Esophagus squamous epithelium (tissue), 5 donors: ENCODE data around the gene IQSEC1. TPM values are rescaled to one million over a fixed set of nuclear protein-coding genes. Genes with fewer than 3 reads are reported as not detected.

Experiments used
- DNase-seq: peaks from one replicate; lab custom pipeline; 2025; lab: John Stamatoyannopoulos, UW
- H3K27ac ChIP-seq, 4 donors: fragments of 200-600 bp; sonication (generic); one replicate each; pipeline ENCODE4 v1.5.1; 2016 to 2019; ENCODE audit warnings: mild to moderate bottlenecking in 1 of 4
- H3K27me3 ChIP-seq, 4 donors: fragments of 200-600 bp; sonication (generic); 1 replicate in 3 of 4; 2 replicates in 1 of 4; pipeline versions ENCODE4 v1.5.1 to v1.6.0; 2017 to 2021; ENCODE audit warnings: antibody characterized with exemption in 1 of 4
- H3K36me3 ChIP-seq, 3 donors: fragments of 200-600 bp; sonication (generic); one replicate each; pipeline ENCODE4 v1.5.1; 2016 to 2019
- H3K4me1 ChIP-seq, 3 donors: fragments of 200-600 bp; sonication (generic); one replicate each; pipeline ENCODE4 v1.5.1; 2017 to 2019
- H3K4me3 ChIP-seq, 4 donors: fragments of 200-600 bp; sonication (generic); 1 replicate in 3 of 4; 2 replicates in 1 of 4; pipeline ENCODE4 v1.5.1; 2016 to 2019; ENCODE audit warnings: mild to moderate bottlenecking in 2 of 4, moderate library complexity in 1 of 4
- H3K9me3 ChIP-seq, 3 donors: fragments of 200-600 bp; sonication (generic); one replicate each; pipeline ENCODE4 v1.5.1; 2016 to 2019
- POLR2A ChIP-seq, 4 donors: fragments of 450-650 bp; IDR thresholded peaks; one replicate each; pipeline ENCODE4 v1.6.1; 2017; ENCODE audit warnings: antibody characterized with exemption in 4 of 4, mild to moderate bottlenecking in 4 of 4, moderate library complexity in 3 of 4
- WGBS, 2 donors: methylation state at CpG; one replicate each; pipeline ENCODE4 v1.1.5; 2018; 5-methylcytosine and 5-hydroxymethylcytosine counted together
- intact Hi-C: fragments of 100-400 bp; cut with DNase I; formaldehyde crosslinking; loops from one replicate; pipeline ENCODE4 v1.15.0; 2022
- total RNA-seq, 4 donors: library from RNA; depleted of rRNA; stranded (reverse); fragments of >200 nt; gene quantifications; one replicate each; pipeline ENCODE4 v1.1.0, GENCODE V29; 2016
- TF ChIP-seq, protein P1 (sequence below), 6 experiments: fragments of 450-650 bp in 4 of 6; fragments of 200-600 bp in 2 of 6; sonication (generic) in 2 of 6; IDR thresholded peaks; one replicate each; pipeline ENCODE4 v1.5.1; 2016 to 2019; ENCODE audit warnings: antibody characterized with exemption in 6 of 6, mild to moderate bottlenecking in 4 of 6, moderate library complexity in 4 of 6
- donor health status: DM: yes; HTN: yes; CAD: no.

Gene IQSEC1
- total RNA-seq, 4 donors from 2014 or later: 7.3 to 27.1 (median 10.7) TPM

DNA sequence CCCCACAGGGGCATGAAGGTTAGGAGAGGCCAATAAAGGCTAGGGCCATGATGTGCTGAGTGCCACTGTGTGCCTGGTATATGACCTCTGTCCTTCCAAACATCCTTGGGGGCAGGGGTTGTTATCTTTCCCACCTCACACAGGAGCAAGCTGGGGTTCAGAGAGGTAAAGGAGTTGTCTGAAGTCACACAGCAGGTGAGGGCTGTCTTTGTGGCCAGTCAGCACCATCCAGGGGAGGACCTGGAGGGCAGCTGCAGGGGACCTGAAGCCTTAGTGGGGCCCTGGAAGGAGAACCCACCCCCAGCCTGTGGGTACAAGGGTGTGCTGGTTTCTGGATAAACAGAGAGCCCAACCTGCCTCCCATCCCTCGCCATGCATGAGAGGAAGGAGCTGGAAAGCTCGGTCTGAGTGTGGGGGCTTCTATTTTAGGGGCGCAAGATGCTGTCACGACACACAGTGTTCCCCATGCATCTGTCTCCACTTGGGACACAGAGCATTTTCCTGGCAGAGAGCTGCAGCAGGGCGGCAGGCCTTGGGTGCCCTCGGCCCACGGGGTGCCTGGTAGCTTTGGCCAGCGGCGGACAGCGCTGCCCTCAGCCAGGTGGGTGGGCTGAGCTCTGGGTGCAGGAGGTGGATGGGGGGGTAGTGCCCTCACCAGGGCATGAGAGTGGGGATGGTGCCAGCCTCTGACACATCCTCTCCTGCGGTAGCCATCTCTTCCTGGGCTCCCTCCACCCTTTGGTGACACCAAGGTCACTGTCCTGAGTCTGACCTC is 14.7 kb downstream of the IQSEC1 start:
- Histone ChIP-seq H3K9me3 (no peaks in the 10 kb centered on the region), H3K27ac (no peak overlapping the region), H3K27me3 (no peaks in the 10 kb centered on the region), H3K4me1 (peaks cover 0 to 9% (median 0%) of the 10 kb centered on the region in 3 donors), H3K4me3 (no peak overlapping the region), H3K36me3 (no peaks in the 10 kb centered on the region)
- intact Hi-C loops: no loop called here
- TF ChIP-seq, protein P1, sequence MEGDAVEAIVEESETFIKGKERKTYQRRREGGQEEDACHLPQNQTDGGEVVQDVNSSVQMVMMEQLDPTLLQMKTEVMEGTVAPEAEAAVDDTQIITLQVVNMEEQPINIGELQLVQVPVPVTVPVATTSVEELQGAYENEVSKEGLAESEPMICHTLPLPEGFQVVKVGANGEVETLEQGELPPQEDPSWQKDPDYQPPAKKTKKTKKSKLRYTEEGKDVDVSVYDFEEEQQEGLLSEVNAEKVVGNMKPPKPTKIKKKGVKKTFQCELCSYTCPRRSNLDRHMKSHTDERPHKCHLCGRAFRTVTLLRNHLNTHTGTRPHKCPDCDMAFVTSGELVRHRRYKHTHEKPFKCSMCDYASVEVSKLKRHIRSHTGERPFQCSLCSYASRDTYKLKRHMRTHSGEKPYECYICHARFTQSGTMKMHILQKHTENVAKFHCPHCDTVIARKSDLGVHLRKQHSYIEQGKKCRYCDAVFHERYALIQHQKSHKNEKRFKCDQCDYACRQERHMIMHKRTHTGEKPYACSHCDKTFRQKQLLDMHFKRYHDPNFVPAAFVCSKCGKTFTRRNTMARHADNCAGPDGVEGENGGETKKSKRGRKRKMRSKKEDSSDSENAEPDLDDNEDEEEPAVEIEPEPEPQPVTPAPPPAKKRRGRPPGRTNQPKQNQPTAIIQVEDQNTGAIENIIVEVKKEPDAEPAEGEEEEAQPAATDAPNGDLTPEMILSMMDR (IDR thresholded peaks at IDR 0.05): no peak
- TF ChIP-seq POLR2A (IDR thresholded peaks at IDR 0.05): no peak
- DNase-seq: no peak
- 88 to 92% methylated on average over 7 to 8 of the region's 11 CpGs for WGBS, 2 donors

DNA sequence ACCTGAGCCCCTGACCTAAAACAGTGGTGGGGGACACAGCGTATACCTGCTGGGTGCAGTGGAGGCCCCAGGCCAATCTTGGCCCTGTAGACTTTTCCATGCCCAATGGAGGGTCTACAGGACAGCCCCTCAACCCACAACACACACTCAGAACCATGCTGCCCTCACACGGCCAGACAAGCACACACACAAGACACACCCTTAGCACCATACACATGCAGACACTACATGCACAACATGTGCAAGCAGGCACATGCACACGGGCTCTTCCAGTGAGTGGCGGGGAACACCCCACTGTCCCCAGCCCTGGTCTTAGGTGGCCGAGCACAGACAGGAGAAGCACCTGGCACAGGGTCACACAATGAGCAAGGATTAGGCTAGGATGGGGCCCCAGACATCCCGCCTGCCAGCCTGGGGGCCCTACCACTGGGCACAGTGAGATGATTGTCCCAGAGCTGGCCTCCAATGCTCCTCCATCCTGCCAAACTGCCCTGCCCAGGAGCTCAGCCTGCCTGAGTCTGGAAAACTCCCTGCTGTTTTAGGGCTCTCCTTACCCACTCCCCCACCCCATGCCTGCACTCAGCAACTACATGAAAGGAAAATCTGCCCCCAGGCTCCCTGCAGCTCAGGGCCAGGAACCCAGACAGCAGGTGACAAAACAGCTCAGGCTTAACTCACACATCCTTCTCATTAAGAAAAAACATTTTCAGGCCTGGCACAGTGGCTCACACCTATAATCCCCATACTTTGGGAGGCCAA is 15.8 kb downstream of the IQSEC1 start:
- no peak for DNase-seq
- Histone ChIP-seq H3K36me3 (no peaks in the 10 kb centered on the region), H3K27me3 (no peaks in the 10 kb centered on the region), H3K27ac (no peak overlapping the region), H3K4me3 (no peak overlapping the region), H3K4me1 (peaks cover 0 to 9% (median 0%) of the 10 kb centered on the region in 3 donors), H3K9me3 (no peaks in the 10 kb centered on the region)
- TF ChIP-seq, protein P1 (IDR thresholded peaks at IDR 0.05): no peak
- no peak for TF ChIP-seq POLR2A (IDR thresholded peaks at IDR 0.05)
- intact Hi-C loops: no loop called here
- WGBS, 2 donors: 74% methylated on average over 2 of the region's 6 CpGs; no CpG with 5 or more reads in 1 of the 2 donors

- Histone ChIP-seq H3K27ac (no peak overlapping the region), H3K9me3 (no peaks in the 10 kb centered on the region), H3K27me3 (no peaks in the 10 kb centered on the region), H3K4me3 (no peak overlapping the region), H3K4me1 (peaks cover 0 to 9% (median 0%) of the 10 kb centered on the region in 3 donors), H3K36me3 (no peaks in the 10 kb centered on the region)
- 84 to 92% methylated on average over 2 to 7 of the region's 7 CpGs for WGBS, 2 donors
- TF ChIP-seq, protein P1 (IDR thresholded peaks at IDR 0.05): no peak
- TF ChIP-seq POLR2A (IDR thresholded peaks at IDR 0.05): no peak
- DNase-seq: no peak
- intact Hi-C loops: no loop called here
Observed at GRCh38 chr3:13055634-13056033, 17.6 kb downstream of the IQSEC1 start.

DNA sequence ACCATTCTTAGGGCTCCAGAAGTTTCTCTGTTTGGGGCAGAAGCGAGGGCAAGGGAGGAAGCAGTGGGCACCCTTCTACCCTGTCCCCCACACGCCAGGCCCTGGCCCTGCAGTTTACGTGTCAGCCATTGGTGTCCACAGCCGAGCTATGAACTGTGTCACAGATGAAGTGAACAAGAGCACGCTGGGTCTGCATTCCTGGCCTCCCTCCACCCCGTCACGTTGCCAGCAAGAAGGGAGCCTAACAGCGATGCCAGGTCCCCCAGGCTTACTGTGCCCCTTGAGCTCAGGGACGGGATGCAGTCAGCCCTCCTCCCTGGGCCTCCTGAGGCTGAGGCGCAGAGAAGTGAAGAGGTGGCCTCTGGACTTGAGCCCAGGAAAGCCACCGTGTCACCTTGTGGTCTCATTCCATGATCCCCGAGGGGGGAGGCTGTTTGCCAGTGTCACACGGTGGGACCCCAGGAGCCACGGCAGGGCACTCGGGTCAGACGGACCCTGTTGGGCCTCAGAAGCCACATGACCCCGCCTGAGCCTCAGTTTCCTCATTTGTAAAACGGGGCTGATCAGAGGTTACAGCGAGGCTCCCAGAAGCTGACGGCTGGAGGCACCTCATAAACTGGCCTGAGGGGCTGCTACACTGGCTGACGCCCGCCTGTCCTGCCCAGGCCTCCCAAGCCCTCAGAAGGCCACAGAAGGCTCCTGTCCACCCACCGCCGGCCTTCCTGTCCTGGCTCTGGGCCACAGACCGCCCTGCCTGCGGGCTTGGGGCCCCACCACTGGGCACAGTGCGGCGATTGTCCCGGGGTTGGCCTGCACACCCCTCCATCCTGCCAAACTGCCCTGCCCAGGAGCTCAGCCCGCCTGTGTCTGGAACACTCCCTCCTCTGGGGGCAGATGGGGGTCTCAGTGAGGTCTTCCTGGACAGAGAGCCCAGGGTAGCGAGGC is 18.6 kb downstream of the IQSEC1 start:
- no peak for DNase-seq

More for the DNA sequence above, 18.6 kb downstream of the IQSEC1 start:
- TF ChIP-seq, protein P1 (IDR thresholded peaks at IDR 0.05): no peak
- no peak for TF ChIP-seq POLR2A (IDR thresholded peaks at IDR 0.05)
- Histone ChIP-seq H3K36me3 (no peaks in the 10 kb centered on the region), H3K4me1 (peaks cover 0 to 9% (median 0%) of the 10 kb centered on the region in 3 donors), H3K4me3 (no peak overlapping the region), H3K27me3 (no peaks in the 10 kb centered on the region), H3K27ac (no peak overlapping the region), H3K9me3 (no peaks in the 10 kb centered on the region)
- 93 to 95% methylated on average over 4 to 8 of the region's 31 CpGs for WGBS, 2 donors
- intact Hi-C loops: no loop called here
